ENCODE data around the gene LPIN2.

GRCh38 chr18:3016585-3017297 lies 3.8 kb upstream of the LPIN2 start:
- TF ChIP-seq, protein P1, sequence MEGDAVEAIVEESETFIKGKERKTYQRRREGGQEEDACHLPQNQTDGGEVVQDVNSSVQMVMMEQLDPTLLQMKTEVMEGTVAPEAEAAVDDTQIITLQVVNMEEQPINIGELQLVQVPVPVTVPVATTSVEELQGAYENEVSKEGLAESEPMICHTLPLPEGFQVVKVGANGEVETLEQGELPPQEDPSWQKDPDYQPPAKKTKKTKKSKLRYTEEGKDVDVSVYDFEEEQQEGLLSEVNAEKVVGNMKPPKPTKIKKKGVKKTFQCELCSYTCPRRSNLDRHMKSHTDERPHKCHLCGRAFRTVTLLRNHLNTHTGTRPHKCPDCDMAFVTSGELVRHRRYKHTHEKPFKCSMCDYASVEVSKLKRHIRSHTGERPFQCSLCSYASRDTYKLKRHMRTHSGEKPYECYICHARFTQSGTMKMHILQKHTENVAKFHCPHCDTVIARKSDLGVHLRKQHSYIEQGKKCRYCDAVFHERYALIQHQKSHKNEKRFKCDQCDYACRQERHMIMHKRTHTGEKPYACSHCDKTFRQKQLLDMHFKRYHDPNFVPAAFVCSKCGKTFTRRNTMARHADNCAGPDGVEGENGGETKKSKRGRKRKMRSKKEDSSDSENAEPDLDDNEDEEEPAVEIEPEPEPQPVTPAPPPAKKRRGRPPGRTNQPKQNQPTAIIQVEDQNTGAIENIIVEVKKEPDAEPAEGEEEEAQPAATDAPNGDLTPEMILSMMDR (IDR thresholded peaks at IDR 0.05 in 4 of 5, conservative IDR thresholded peaks at IDR 0.05 in 1 of 5): no peak
- no peak for TF ChIP-seq POLR2A (IDR thresholded peaks at IDR 0.05)

Measured in gastrocnemius medialis (tissue), 4 donors.